HG02610 (cell line): ENCODE data around the gene LIPM.

Source experiments
- ATAC-seq: cut with Tn5 transposase; IDR thresholded peaks from one replicate; pipeline ENCODE4 v1.9.1; 2021; ENCODE audit warnings: mild to moderate bottlenecking, moderate library complexity; ENCODE audit not compliant: unreplicated experiment

The LIPM gene

DNA sequence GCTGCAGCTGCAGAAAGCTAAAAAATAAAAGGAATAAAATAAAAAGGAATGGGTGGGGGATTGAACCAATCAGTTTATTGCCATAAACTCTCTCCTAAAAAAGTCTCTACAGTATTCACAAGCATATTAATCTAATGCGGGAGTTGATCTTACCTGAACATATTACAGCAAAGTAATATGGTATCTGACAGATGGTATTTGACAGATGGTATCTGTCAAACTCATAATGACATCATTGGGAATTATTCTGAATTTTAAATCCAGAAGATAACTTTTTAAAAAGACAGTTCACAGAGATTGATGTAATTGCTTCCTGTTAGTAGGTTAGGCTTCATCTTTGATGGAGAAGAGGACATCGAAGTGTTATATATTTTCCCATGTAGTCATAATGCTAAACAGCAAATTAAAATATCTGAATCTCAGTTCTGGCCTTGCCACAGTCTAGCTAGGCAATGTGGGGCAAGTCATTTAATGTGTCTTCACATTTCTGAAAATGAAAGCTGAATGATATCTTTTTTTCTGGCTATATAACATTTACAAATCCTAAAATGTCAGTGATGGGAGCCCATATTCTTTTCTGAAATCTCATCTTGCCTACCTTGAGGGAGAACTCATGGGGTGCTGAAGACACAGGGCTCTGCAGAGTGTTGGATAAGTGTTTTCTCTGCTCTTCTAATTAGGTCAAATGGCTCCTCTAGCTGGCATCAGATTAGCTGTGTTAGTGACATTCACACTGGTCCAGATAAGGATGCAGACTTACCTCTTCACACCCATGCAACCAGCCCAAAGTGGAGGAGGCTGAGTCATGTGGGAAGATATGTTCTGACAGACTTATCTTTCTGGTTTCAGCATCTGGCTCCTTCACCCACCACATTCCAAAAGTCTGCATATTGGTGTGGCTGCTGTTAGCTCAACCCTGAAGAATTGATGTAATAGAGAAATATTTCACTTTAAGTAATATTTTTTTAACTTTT lies 2.1 kb upstream of the LIPM start:
- ATAC-seq = no peak

DNA sequence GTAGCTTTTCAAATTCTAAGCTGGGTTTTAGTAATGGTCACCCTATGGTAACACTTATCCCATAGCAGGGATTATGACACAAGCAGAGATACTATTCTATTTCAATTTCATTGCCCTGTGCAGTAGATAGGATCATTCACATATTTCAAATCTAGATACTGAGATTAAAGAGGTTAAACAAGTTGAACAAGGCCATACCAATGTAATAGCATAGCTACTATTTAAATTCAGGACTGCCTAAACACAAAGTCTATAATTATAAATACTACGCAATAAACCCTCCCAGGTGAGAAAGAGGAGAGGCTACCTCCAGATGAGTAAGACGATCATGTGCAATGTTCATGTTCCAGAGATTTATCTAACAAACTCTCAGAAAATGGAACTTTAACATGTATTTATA lies 1.1 kb downstream of the LIPM start:
- ATAC-seq = no peak

DNA sequence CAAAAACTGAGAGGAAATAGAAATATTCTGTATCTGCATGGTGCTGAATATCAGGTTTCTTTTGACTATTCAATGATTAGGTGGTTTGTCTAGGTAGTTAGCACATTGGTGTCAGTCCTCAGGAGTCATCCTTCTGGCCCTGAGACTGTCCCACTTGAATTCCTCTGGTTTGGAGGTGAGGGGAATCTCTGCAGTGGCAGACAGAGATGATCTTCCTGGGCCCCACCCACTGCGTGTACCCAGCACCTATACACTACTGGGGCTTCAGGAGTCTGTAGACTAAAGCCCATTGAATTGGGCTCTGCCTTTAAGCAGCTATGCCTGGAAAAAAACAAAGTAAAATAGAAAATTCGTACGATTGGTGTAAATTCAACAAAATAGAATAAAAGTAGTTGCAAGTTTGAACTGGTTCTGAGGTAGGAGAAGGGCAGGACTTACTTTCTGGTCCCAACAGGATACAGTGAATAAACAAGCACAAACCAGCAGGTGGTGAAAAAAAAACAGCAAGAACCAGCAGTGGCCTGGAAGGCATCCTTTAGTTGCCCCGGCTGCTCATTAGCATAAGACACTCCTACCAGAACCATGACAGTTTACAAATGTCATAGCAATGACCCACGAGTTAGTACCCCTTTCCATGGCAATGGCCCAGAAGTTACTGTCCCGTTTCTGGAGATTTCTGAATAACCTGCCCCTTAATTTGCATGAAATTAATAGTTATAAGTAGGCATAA lies 1.7 kb downstream of the LIPM start:
- ATAC-seq = no peak

DNA sequence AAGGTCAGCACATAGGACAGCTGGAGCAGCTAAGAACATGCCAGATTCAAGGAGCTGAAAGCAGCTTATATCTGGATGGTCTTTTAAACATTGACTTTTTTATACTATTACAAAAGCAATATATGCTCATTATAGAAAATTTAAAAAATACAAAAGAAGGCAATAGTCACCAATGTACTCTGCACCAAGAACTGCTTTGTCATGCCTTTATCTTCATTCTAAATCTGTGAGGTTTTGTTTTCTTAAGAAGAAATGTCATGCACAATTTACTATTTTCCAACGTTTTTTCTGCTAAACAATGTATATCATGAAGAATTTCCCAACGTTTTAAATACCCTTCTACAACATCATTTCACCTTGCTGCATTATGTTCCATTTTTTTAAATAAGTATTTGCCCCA lies 2.8 kb downstream of the LIPM start:
- no peak for ATAC-seq

DNA sequence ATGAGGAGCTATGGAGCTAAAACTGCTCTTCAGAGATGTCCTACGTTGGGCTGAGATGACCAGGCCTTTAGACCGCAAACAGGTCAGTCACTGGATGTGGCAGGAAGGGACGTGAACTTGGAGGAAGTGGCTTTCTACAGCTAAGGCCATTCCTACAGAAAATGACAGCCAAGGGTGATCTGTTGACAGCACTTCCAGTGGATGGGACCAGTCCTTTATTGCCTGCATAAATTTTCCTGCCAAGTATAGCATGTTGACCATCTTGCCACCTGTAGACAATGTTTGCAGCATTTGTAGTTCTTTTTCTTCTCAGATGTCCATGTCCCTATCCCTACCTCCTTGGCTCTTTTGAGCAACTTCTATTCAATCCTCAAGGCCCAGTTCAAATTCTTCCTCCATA lies 3.4 kb downstream of the LIPM start:
- ATAC-seq = no peak

DNA sequence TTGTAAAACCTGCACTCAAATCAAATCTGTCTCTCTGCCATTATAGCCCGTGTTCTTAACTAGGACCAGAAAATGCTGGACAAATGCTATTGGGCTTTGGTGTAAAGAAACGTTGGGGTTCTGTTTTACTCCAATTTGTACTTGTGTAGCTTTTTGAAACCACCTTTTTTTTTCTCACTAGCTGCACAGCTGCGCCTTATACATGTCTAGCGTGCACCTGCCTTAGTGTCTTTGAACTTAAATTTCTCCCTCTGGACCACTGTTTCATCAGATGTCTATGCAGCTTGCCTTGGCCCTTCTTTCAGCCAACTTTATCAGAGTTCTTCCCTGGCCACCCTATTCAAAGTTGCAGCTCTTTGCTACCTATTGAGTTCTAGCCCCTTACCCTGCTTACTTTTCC lies 7.1 kb downstream of the LIPM start:
- no peak for ATAC-seq

DNA sequence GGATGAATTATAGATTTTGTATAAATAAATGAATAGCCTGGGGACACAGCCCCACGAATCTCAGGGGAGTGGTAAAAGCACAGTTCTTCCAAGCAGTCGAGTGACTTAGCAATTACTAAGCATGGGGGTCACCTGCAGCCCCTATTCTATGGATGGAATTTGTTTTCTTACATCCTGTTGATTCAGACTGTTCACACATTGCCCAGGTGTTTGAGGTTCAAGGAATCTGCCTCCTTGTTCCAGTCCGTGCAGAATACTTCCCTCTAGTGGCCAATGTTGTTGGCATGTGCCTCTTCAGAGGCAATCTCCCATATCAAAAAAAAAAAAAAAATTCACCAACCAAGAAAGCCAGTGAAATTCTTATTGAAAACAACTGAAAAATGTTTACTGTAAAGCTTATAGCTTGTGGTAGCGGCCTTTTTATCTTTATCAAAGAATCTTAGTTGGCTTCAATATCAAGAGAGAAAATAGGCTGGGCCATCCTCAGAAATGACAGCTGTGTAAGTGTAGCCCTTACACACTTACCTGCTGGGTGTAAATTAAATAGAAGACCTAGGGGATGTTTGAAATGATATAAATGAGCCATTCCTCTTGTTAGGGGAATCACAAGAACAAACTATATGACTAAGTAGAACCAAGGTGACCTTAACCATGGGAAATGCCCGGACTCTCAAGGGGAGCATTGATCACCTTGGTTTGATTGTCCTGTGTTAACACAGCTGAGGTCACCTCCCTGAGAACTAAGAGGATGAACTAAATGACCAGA lies 7.8 kb downstream of the LIPM start:
- ATAC-seq = peak; percentile 73

DNA sequence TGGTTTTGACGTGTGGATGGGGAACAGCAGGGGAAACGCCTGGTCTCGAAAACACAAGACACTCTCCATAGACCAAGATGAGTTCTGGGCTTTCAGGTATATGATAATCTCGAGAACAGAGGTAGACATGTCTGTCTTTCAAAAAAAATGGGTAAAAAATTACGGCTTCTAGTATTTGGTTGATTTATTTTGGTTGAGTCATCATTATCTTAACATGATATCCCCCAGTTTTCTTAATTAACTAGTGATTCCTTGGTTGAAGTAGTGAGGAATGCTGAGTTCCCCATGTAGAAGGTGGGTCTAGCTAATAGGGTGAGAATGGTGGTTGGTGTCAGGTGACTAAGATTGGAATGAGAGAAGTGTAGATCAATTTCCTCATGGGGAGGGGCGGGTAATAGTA lies 10.7 kb downstream of the LIPM start:
- no peak for ATAC-seq

DNA sequence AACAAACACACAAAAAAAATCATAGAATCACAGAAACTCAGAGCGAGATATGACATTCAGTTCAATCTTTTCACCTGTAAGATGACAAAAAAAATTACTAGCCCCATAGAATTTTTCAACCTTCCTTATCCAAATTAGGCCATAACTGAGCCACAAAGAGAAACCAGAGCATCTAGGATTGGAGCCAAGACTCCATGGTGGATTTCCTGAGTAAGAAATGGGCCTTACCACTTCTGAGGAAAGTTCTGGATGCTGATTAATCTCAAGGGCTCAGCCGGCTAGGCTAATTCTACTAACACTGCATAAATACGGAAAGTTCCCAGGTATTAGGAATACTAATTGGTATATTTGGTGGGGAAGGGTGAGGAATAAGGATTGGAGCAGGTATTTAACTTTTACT lies 16.8 kb downstream of the LIPM start:
- no peak for ATAC-seq

DNA sequence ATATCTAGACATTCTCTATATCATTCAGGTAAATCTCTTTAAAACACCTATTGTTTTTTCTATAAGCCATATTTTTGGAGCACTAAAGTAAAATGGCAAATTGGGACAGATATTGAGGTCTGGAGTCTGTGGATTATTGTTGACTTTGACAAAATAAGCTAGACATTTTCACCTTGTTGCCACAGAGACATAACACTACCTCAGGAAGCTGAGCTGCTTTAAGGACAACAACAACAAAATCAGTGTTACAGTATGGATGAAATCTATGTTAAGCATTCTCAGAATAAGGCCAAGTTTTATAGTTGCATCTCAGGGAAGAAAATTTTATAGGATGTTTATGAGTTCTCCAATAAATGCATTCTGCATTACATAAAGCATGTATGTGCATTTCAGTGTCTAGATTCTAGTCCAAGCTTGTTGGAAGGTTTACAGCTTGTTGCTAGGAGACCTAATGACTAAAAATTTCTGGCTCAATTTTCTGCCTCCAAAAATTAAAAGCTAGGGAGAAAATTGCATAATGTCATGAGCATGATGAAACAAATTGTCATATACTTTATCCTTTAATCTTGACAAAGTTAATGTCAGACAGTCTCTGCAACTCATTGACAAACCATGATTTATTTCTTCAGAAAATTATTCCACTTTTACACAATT lies 18.3 kb downstream of the LIPM start:
- ATAC-seq = no peak

DNA sequence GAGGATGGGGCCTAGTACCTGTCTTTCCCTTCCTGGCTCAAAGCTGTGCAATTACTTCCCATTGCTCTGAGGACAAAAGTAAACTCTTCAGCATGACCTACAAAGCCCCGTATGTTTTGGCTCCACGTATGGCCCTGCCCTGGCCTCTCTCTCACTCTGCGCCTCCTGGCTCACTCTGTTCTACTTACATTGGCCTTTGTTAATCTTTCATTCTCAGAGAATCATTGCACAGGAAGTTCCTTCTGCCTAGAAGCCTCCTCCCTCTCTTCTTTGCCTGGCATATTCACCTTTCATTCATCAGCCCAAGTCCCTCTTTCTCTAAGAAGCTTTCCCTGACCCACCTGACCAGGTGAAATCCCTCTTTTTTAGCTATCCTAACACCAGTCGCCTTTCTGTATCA lies 23.9 kb downstream of the LIPM start:
- no peak for ATAC-seq

DNA sequence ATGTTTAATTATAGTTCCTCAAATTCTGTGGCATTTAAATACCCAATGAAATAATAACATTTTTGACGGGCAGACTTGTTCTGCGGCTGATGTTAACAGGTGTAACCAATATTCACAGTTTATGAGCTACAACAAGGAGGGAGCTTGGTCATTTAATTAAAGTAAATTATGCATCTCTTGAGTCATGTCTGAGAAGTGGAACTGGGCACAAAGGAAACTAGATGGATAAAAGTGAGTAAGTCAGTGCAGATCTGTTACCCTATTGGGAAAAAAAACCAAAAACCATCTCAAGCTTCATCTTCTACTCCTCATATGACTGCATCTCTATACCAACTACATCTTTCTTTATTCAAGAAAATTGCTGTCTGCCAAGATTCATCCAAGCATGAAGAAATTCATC lies 25.1 kb downstream of the LIPM start:
- no peak for ATAC-seq

DNA sequence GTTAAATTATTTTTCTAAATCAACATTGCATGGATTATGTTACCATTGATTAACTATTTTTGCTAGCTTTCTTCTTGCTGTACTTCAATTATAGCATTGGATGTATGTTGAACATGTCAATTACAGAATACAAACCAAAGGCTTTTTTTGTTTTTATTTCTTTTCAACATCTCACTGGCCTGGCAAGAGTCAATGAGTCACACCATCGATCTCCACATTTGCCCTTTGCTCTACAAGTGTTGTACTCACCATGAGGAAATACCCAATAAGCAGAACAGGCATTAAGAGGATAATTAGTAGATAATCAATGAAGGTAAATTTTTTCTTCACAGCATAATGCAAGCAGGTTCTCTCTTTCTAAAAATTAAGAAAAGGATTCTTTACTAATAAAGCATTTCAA lies 25.8 kb downstream of the LIPM start:
- ATAC-seq = no peak

DNA sequence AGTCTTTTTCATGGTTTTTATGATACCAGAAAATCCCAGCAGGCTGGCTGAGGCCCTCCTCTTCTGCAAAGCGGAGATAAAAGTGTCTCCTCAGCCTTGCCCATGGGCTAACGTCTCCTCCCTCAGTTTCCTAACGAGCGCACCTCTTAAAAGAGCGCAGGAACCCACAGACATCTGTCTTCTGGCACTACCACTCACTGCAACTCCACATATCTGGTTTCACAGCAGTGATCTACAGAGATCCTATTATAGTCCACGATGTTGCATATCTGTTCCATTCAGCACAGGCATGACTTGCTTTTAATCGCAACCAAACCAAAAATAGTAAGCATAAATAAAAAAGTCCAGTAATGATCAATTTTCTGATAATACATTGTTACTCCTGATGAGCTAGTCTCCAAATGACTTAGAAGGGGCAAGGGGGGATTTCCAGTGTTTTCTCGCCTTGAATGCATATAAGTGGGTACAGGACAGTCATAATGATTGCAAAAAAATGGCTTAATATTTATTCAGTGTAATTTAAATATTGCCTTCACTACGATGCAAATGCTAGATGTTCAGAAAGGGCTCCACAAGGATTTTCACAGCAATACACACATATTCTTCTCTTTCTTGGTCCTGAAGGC lies 28.2 kb downstream of the LIPM start:
- no peak for ATAC-seq

DNA sequence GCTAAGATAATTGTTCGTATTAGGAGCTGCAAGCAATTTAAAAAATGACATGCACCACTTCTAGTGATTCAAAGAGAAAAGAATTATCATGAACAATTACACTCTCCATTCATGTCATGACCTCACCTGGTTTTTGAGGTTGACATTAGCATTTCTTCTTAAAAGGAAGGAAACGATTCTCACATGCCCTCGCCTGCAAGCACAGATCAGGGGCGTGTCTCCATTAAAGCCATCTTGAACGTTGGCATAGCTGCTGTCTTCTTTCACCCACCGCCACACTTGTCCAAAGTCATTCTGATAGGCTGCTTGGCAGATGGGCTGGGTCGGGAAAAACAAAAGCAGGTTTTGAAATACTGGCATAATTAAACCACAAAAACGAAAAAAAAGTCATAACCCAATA lies 29.2 kb downstream of the LIPM start:
- no peak for ATAC-seq

DNA sequence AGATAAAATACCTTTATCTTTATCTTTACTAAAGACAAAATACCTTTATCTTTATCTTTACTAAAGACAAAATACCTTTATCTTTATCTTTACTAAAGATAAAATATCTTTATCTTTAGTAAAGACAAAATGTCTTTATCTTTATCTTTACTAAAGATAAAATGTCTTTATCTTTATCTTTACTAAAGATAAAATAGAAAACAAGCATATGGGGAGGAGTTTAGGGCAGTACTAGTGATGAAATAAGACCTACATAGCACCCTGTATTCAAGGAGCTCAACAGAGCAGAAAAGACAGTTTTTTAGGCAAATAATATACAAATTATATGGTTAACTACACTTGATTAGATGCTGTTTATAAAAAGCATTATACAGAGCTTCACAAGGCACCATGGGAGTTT lies 29.8 kb downstream of the LIPM start:
- no peak for ATAC-seq

DNA sequence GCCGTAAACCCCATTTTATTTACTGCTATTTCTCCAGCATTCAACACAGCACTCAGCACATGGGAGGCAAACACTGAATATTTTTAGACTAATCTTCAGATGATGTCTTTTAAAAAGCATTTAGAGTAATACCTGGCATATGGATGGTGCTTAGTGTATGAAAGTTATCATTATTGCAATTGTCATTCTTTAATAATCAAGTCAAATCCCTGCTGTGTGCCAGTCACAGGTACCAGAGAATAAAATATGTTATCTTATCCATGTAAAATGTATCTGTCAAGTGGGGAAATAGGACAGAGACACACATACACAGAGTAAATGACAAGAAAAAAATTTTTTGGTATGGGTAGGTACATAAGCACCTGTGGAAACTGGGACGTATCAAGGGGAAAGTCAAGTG lies 30.6 kb downstream of the LIPM start:
- no peak for ATAC-seq

DNA sequence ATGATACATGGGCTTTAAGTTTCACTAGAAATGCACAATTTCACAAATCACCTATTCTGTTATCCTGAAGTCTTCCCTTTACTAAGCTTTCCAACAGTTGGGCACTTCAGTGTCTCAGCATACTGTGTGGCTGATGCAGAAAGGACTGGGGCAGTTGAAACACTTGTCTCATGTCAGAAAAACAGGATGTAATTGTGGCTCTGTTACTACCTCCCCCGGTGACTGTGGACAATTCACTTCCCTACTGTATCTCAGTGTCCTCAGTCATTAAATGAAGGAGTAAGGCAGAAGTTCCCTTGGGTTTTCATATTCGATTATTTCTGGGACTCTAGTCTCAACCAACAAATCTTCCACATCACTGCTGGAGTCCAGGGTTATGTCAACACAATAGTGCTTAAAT lies 31.2 kb downstream of the LIPM start:
- no peak for ATAC-seq

DNA sequence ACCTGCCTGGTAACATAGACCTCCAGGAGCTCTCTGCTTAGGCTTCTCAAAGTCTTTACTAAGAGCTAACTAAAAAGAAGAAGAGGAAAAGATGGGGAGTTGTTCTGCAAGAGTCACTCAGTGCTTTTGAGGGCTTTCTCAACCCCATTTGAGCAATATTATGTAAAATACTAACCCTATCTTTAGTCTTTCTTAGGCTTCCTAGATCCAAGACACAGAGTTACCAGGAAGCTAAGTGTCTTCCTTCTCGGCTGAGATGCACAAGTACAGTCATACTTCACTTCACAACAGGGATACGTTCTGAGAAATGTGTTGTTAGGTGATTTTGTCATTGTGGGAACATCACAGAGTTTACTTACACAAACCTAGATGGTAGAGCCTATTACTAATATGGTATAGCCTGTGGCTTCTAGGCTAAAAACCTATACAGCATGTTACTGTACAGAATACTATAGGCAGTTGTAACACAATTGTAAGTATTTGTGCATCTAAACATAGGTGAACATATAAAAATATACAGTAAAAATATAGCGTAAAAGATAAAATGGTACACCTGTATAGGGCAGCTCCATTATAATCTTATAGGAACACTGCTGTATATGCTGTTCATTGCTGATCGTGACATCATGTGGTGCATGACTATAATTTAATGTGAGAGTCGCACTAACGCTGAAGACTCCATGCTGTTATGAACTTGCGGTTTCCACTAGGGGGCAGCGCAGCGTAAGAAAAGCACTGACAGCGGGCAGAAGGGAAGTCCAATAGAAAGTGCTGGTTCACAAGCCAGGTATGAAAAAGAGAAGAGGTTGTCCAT lies 32.8 kb downstream of the LIPM start:
- ATAC-seq = peak; percentile 69

DNA sequence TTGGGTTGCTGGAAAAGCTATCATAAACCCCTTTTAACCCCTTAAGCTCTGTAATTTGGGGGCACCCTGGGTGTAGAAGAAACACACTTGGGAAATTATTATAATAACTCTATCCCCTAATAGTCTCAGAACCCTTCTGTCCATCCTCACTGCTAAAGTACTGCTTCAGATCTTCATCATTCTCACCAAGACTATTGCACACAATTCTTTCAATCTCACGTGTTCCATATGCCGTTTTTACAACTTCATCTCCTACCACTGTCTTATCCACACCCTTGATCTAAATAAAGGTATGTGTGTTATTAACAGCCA lies 33.3 kb downstream of the LIPM start:
- no peak for ATAC-seq
